B cell (primary cell): ENCODE data around the gene PKNOX1. TPM values are rescaled to one million over a fixed set of nuclear protein-coding genes. Genes with fewer than 3 reads are reported as not detected.
"Not testable (repeated sequence)": the region's sequence is repeated elsewhere in the genome, so short reads cannot be mapped to it uniquely, and the experiment has no call there.

Experiments
- ATAC-seq: fragments of 200-7000 bp; cut with Tn5 transposase; one replicate; pipeline ENCODE4 v1.10.0; 2021; ENCODE audit warnings: low read depth, mild to moderate bottlenecking, moderate number of reproducible peaks, moderate library complexity
- CTCF ChIA-PET: fragments of 350-600 bp; sonication (Branson Sonifier 250); formaldehyde crosslinking; loops from one replicate; lab custom pipeline; 2021; ENCODE audit warnings: antibody characterized with exemption, inconsistent platforms; lab: Charles Lee
- POLR2A ChIA-PET: fragments of 350-600 bp; sonication (Branson Sonifier 250); formaldehyde crosslinking; loops from one replicate; lab custom pipeline; 2021; ENCODE audit warnings: antibody characterized with exemption; lab: Charles Lee
- DNase-seq: peaks from one replicate; pipeline ENCODE4 v3.0.0; 2013
- H2AFZ ChIP-seq: 2 replicates; pipeline ENCODE4 v1.6.1; 2012; ENCODE audit warnings: mild to moderate bottlenecking, low read depth, low read length; ENCODE audit not compliant: insufficient read depth, poor library complexity, severe bottlenecking
- H3K27ac ChIP-seq, 2 donors: 1 replicate in 1 of 2; 2 replicates in 1 of 2; pipeline ENCODE4 v1.5.1; 2012 to 2013; ENCODE audit warnings: low read length in 2 of 2, mild to moderate bottlenecking in 2 of 2, moderate library complexity in 1 of 2
- H3K27me3 ChIP-seq, 4 experiments: fragments of 200-600 bp in 1 of 4; sonication (generic) in 1 of 4; replicated peaks in 1 of 4; 1 replicate in 2 of 4; 2 replicates in 2 of 4; pipeline versions ENCODE4 v1.6.1 to v1.7.0; 2013 to 2016; ENCODE audit warnings: low read length in 3 of 4, mild to moderate bottlenecking in 2 of 4, mixed read lengths in 1 of 4, moderate library complexity in 1 of 4; ENCODE audit not compliant: insufficient read depth in 4 of 4, control insufficient read depth in 3 of 4; ENCODE audit errors: control extremely low read depth in 1 of 4
- H3K36me3 ChIP-seq, 2 experiments: replicated peaks in 1 of 2; 1 replicate in 1 of 2; 2 replicates in 1 of 2; pipeline versions ENCODE4 v1.6.1 to v1.7.1; 2013; ENCODE audit warnings: low read length in 1 of 2; ENCODE audit not compliant: insufficient read depth in 2 of 2, control insufficient read depth in 1 of 2; ENCODE audit errors: control extremely low read depth in 1 of 2, extremely low read depth in 1 of 2
- H3K4me1 ChIP-seq, 2 donors: fragments of 200-600 bp in 1 of 2; sonication (generic) in 1 of 2; 1 replicate in 1 of 2; 2 replicates in 1 of 2; pipeline versions ENCODE4 v1.5.1 to v1.6.1; 2013 to 2017; ENCODE audit warnings: low read length in 2 of 2; ENCODE audit not compliant: control insufficient read depth in 2 of 2, insufficient read depth in 2 of 2
- H3K4me2 ChIP-seq: replicated peaks from 2 replicates; pipeline ENCODE3; 2012; ENCODE audit warnings: mild to moderate bottlenecking, low read depth, low read length; ENCODE audit not compliant: poor library complexity, severe bottlenecking
- H3K4me3 ChIP-seq, 5 experiments: fragments of 200-600 bp in 1 of 5; sonication (generic) in 1 of 5; 1 replicate in 3 of 5; 2 replicates in 2 of 5; pipeline versions ENCODE4 v1.5.1 to v1.7.0; 2011 to 2016; ENCODE audit warnings: low read length in 4 of 5, mild to moderate bottlenecking in 4 of 5, low read depth in 2 of 5, control low read depth in 1 of 5, moderate library complexity in 1 of 5; ENCODE audit not compliant: insufficient read depth in 1 of 5; ENCODE audit errors: control extremely low read depth in 1 of 5, extremely low read depth in 1 of 5
- H3K79me2 ChIP-seq: fragments of 200-600 bp; sonication (generic); one replicate; pipeline ENCODE4 v1.6.0; 2016; ENCODE audit warnings: low read length; ENCODE audit not compliant: control insufficient read depth, insufficient read depth
- H3K9ac ChIP-seq: fragments of 200-600 bp; sonication (generic); 2 replicates; pipeline ENCODE4 v1.6.1; 2017; ENCODE audit warnings: mild to moderate bottlenecking, low read length, moderate library complexity
- H3K9me3 ChIP-seq, 3 donors: one replicate each; pipeline versions ENCODE4 v1.6.1 to v1.7.1; 2013; ENCODE audit warnings: low read length in 2 of 3; ENCODE audit not compliant: control insufficient read depth in 2 of 3, insufficient read depth in 1 of 3; ENCODE audit errors: control extremely low read depth in 1 of 3
- H4K20me1 ChIP-seq: 2 replicates; pipeline ENCODE4 v1.6.0; 2012; ENCODE audit warnings: mild to moderate bottlenecking, low read length; ENCODE audit not compliant: insufficient read depth, control insufficient read depth, poor library complexity, severe bottlenecking
- H3K27ac Mint-ChIP-seq: one replicate; pipeline ENCODE4 v1.8.0; 2021; ENCODE audit warnings: mixed read lengths
- H3K27me3 Mint-ChIP-seq: one replicate; pipeline ENCODE4 v1.8.0; 2021; ENCODE audit warnings: mixed read lengths
- H3K4me1 Mint-ChIP-seq: one replicate; pipeline ENCODE4 v1.8.0; 2021; ENCODE audit warnings: mixed read lengths
- H3K4me3 Mint-ChIP-seq: one replicate; pipeline ENCODE4 v1.8.0; 2021; ENCODE audit warnings: mixed read lengths
- H3K9me3 Mint-ChIP-seq: one replicate; pipeline ENCODE4 v1.8.0; 2022; ENCODE audit warnings: mixed read lengths; ENCODE audit not compliant: insufficient read depth
- WGBS: methylation state at CpG from one replicate; pipeline ENCODE4 v1.1.5; 2013; ENCODE audit warnings: missing lambda C conversion rate; ENCODE audit not compliant: insufficient coverage; 5-methylcytosine and 5-hydroxymethylcytosine counted together
- intact Hi-C: fragments of 100-400 bp; cut with micrococcal nuclease; formaldehyde crosslinking; loops from one replicate; pipeline ENCODE4 v1.10.0; 2022
- polyA plus RNA-seq: library from polyadenylated mRNA; depleted of rRNA; stranded (reverse); fragments of >200 nt; gene quantifications from 2 replicates; pipeline ENCODE4 v1.2.3, GENCODE V29; 2012
- small RNA-seq: library from RNA; depleted of rRNA; stranded (forward); fragments of <200 nt; gene quantifications from one replicate; pipeline ENCODE3, GENCODE V24; 2012; ENCODE audit warnings: low replicate concordance, low read depth; ENCODE audit not compliant: insufficient read length
- total RNA-seq, 2 donors: library from RNA; stranded (reverse); fragments of 120-200 nt in 1 of 2; gene quantifications; 1 replicate in 1 of 2; 2 replicates in 1 of 2; pipeline versions ENCODE4 v1.2.3 to v1.2.4, GENCODE V29; 2013 to 2022

Gene PKNOX1
- total and polyA plus RNA-seq, 2 donors (not counting 1 experiment from before 2014, with no cell fraction given): 7.6 to 29.5 TPM

DNA sequence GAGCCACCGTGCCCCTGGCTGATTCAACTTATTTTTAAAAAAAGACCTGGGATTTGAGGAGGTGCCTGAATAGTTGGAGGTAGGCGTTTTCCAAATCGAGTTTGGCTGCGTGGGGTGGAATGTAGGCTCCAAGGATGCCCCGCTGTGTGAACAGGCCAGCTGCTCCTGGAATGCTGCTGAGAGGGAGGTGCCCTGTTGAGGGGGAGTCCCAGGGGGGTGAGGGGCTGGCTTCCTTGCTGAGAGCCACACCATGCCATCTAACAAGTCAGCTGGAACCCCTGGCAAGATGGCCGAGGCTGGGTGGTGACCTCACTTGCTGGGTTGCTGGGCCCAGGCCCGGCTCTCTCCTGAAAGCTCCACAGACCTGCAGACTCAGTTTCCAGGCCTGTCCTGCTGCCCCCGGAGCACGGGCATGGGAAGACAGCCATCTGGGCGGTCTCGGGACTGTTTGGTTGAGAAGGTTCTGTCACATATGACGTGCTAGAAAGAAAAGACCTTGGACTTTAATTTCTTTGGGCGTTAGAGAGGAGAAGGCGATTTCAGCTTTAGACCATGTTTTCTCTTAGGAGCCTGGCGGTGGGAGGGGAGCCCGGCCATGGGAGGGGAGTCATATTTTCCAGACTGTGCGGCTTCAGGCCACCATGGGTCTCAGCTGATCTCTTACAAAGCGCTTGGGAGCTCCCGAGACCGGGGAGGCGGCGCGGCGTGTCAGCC is 108.4 kb downstream of the PKNOX1 start:
- H3K27ac Mint-ChIP-seq, H3K9me3 ChIP-seq, H3K27me3 Mint-ChIP-seq, H3K4me1 ChIP-seq, H3K9me3 Mint-ChIP-seq, POLR2A ChIA-PET, H3K4me3 ChIP-seq, H3K9ac ChIP-seq, H3K36me3 ChIP-seq, H3K27ac ChIP-seq, H3K4me3 Mint-ChIP-seq, intact Hi-C loops, H3K4me1 Mint-ChIP-seq, DNase-seq, H3K27me3 ChIP-seq, H3K79me2 ChIP-seq, H4K20me1 ChIP-seq, CTCF ChIA-PET, H3K4me2 ChIP-seq, ATAC-seq, H2AFZ ChIP-seq: not testable (repeated sequence)
- no CpG with 5 or more reads among the region's 24 CpGs for WGBS

Small RNAs within 50 kb of the gene (small RNA-seq; reads per million reads assigned to genes)
- not detected for gene MIR5692B

Other genes with a start within 250 kb of the PKNOX1 start
- gene WDR4, start 95.0 kb upstream of the PKNOX1 start, total RNA-seq: 40.1 TPM in 2 replicates
- 17.7 and 20.1 TPM in 2 replicates for gene WDR4, start 95.0 kb upstream of the PKNOX1 start, polyA plus RNA-seq
- 29.7 and 30.8 TPM in 2 replicates for gene NDUFV3, start 81.3 kb upstream of the PKNOX1 start, total RNA-seq
- gene NDUFV3, start 81.3 kb upstream of the PKNOX1 start, polyA plus RNA-seq: 11.6 and 14.0 TPM in 2 replicates
- not detected in 2 replicates for gene ERVH48-1, start 48.9 kb upstream of the PKNOX1 start, total RNA-seq
- not detected in 2 replicates for gene ERVH48-1, start 48.9 kb upstream of the PKNOX1 start, polyA plus RNA-seq
- gene CBS, start 101.3 kb downstream of the PKNOX1 start, total RNA-seq: 0.44 and 2.0 TPM in 2 replicates
- 0.15 and 0.43 TPM in 2 replicates for gene CBS, start 101.3 kb downstream of the PKNOX1 start, polyA plus RNA-seq
- 103 and 104 TPM in 2 replicates for gene U2AF1, start 133.0 kb downstream of the PKNOX1 start, total RNA-seq
- 70.9 and 102 TPM in 2 replicates for gene U2AF1, start 133.0 kb downstream of the PKNOX1 start, polyA plus RNA-seq
- gene CRYAA, start 194.4 kb downstream of the PKNOX1 start, total RNA-seq: not detected in 2 replicates
- not detected in 2 replicates for gene CRYAA, start 194.4 kb downstream of the PKNOX1 start, polyA plus RNA-seq